Hematopoietic multipotent progenitor cell treated with erythropoietin and hydrocortisone succinate and interleukin-3 and kit ligand, for 15 days (in vitro differentiated cells): Measurements from ENCODE around the gene HAUS2.
"Not testable (repeated sequence)": the region's sequence is repeated elsewhere in the genome, so short reads cannot be mapped to it uniquely, and the experiment has no call there.

Experiments used
- DNase-seq: peaks from one replicate; pipeline ENCODE4 v3.0.0-alpha.2; 2015; ENCODE audit warnings: low spot score

The HAUS2 gene

GRCh38 chr15:42576040-42576594, 27.5 kb downstream of the HAUS2 start:
- DNase-seq: no peak

- no peak for DNase-seq
Observed at GRCh38 chr15:42576776-42577175, 28.1 kb downstream of the HAUS2 start.

GRCh38 chr15:42577514-42578031, 28.9 kb downstream of the HAUS2 start:
- DNase-seq: no peak

- DNase-seq: no peak
Observed at GRCh38 chr15:42578984-42579537, 30.4 kb downstream of the HAUS2 start.

- peak; percentile 44 for DNase-seq
Observed at GRCh38 chr15:42581272-42581730, 32.7 kb downstream of the HAUS2 start.

GRCh38 chr15:42582569-42583375, 34.1 kb downstream of the HAUS2 start:
- no peak for DNase-seq

- no peak for DNase-seq
Observed at GRCh38 chr15:42584031-42584765, 35.6 kb downstream of the HAUS2 start.

- DNase-seq: no peak
Observed at GRCh38 chr15:42590619-42591237, 42.1 kb downstream of the HAUS2 start.

- DNase-seq: no peak
Observed at GRCh38 chr15:42591238-42591934, 42.7 kb downstream of the HAUS2 start.

GRCh38 chr15:42592716-42593115, 44.1 kb downstream of the HAUS2 start:
- DNase-seq: no peak

GRCh38 chr15:42593143-42593542, 44.5 kb downstream of the HAUS2 start:
- DNase-seq: no peak

- no peak for DNase-seq
Observed at GRCh38 chr15:42594095-42594494, 45.5 kb downstream of the HAUS2 start.

- DNase-seq: no peak
Observed at GRCh38 chr15:42595626-42596240, 47.1 kb downstream of the HAUS2 start.

GRCh38 chr15:42601316-42601715, 52.7 kb downstream of the HAUS2 start:
- not testable (repeated sequence) for DNase-seq

- DNase-seq: no peak
Observed at GRCh38 chr15:42602501-42602900, 53.9 kb downstream of the HAUS2 start.

- no peak for DNase-seq
Observed at GRCh38 chr15:42603978-42604377, 55.3 kb downstream of the HAUS2 start.

- no peak for DNase-seq
Observed at GRCh38 chr15:42604894-42605744, 56.5 kb downstream of the HAUS2 start.

GRCh38 chr15:42605796-42606195, 57.2 kb downstream of the HAUS2 start:
- no peak for DNase-seq

- no peak for DNase-seq
Observed at GRCh38 chr15:42608110-42608531, 59.5 kb downstream of the HAUS2 start.
